ENCODE results near the gene MANBA. TPM values are rescaled to one million over a fixed set of nuclear protein-coding genes. Genes with fewer than 3 reads are reported as not detected.
A peak's percentile ranks its signal among the peaks of the same experiment; 100 is the strongest.

Gene MANBA
- total and polyA plus RNA-seq, 2 of the 4 experiments (the other 2 are of a cell fraction), result 11.5 to 17.2 TPM

- dilution Hi-C loops (cut with HindIII; ENCODE audit: low sequenced_read_pairs, unreplicated experiment), result no loop called here
- no peak overlapping the region for H3K23ac ChIP-seq (ENCODE audit: low read depth, low read length)
- H3K14ac ChIP-seq (replicated peaks; ENCODE audit: low read depth, low read length), result no peak overlapping the region
- no peak overlapping the region for H3K56ac ChIP-seq (ENCODE audit: extremely low read depth, insufficient read depth, low read length)
- 0 out of 2 replicates have a peak overlapping the region, but pooled peaks have one; percentile 14 for H2BK20ac ChIP-seq (ENCODE audit: low read depth, low read length)
- no peaks in the 10 kb centered on the region; a peak in 1 of 4 replicates for H3K79me1 ChIP-seq (ENCODE audit: low read depth in 1 of 2, low read length in 2 of 2)
- ChIA-PET CTCF (interaction anchor here (0.7 to 2.1 kb wide), 4 partner anchors 11 to 94 kb away, joined by 3 to 6 read pairs (median 3); no protein-coding TSS in a partner anchor), POLR2A (ENCODE audit: unreplicated experiment) (no interaction called here)
- no peak overlapping the region for H3K27ac ChIP-seq (ENCODE audit: insufficient read depth, low read length)
- no peak overlapping the region for H2BK120ac ChIP-seq (ENCODE audit: low read depth, low read length)
- no peak overlapping the region for H4K8ac ChIP-seq (ENCODE audit: low read depth in 2 of 2, low read length in 2 of 2)
- H3K4me1 ChIP-seq (ENCODE audit: control insufficient read depth, insufficient read depth, low read length), result peaks cover 6% of the 10 kb centered on the region; the same call in 1 of the 2 replicates
- ATAC-seq (ENCODE audit: low read depth) (no peak), DNase-seq (no peak)
- intact Hi-C loops (cut with micrococcal nuclease), result no loop called here
- no peak overlapping the region for H3K9ac ChIP-seq (ENCODE audit: low read depth, low read length)
- H4K91ac ChIP-seq (ENCODE audit: insufficient read depth, low read depth, low read length), result no peak overlapping the region
- H2AK9ac ChIP-seq (replicated peaks; ENCODE audit: low read depth, low read length, poor library complexity), result no peak overlapping the region
- H3K9me1 ChIP-seq (ENCODE audit: insufficient read depth, low read length), result no peaks in the 10 kb centered on the region
- no peak overlapping the region for H2AK5ac ChIP-seq (ENCODE audit: low read depth, low read length)
- H3K4me2 ChIP-seq (ENCODE audit: low read depth, low read length), result no peak overlapping the region
- H3K18ac ChIP-seq (ENCODE audit: low read depth, low read length), result no peak overlapping the region
- H4K5ac ChIP-seq (ENCODE audit: low read depth, low read length), result no peak overlapping the region
- WGBS, 2 experiments (ENCODE audit: extremely low coverage in 2 of 2, insufficient read length in 1 of 2), result 83% methylated on average over 1 of the region's 1 CpG; no CpG with 5 or more reads in 1 of the 2 experiments
- H3K4ac ChIP-seq (ENCODE audit: low read depth, low read length), result no peak overlapping the region
- H3K27me3 ChIP-seq (ENCODE audit: control insufficient read depth, insufficient read depth, low read length), result no peaks in the 10 kb centered on the region
- H2BK15ac ChIP-seq (ENCODE audit: low read depth, low read length), result no peak overlapping the region
- H4K20me1 ChIP-seq (ENCODE audit: insufficient read depth, low read length), result no peaks in the 10 kb centered on the region
- H3K9me3 ChIP-seq (ENCODE audit: control insufficient read depth, insufficient read depth, low read length), result no peaks in the 10 kb centered on the region
- no peak overlapping the region for H2BK5ac ChIP-seq (ENCODE audit: low read depth, low read length, poor library complexity, severe bottlenecking)
- no TSS peak for BruUV-seq (replicated peaks)
- no peak overlapping the region for H3K4me3 ChIP-seq (ENCODE audit: insufficient read depth, low read depth, low read length)
- in situ Hi-C loops (cut with MboI; ENCODE audit: low sequenced_read_pairs), result no loop called here
- peaks cover 11% of the 10 kb centered on the region for H3K36me3 ChIP-seq (ENCODE audit: control insufficient read depth, insufficient read depth, low read length)
- H2AFZ ChIP-seq (replicated peaks; ENCODE audit: low read length, poor library complexity), result no peak overlapping the region
- no peak for TF ChIP-seq USF2 (IDR thresholded peaks at IDR 0.05; ENCODE audit: low read depth, low read length)
- TF ChIP-seq MXI1 (IDR thresholded peaks at IDR 0.05; ENCODE audit: borderline replicate concordance, low read depth, low read length), result no peak
- no peak for TF ChIP-seq CHD1 (IDR thresholded peaks at IDR 0.05; ENCODE audit: low read depth, low read length)
- no peak for TF ChIP-seq BHLHE40 (IDR thresholded peaks at IDR 0.05; ENCODE audit: low read depth, low read length)
- TF ChIP-seq MAFK (IDR thresholded peaks at IDR 0.05; ENCODE audit: low read depth, low read length), result no peak
- no peak for TF ChIP-seq MAZ (IDR thresholded peaks at IDR 0.05; ENCODE audit: borderline replicate concordance, low read depth, low read length)
- TF ChIP-seq FOS (IDR thresholded peaks at IDR 0.05; ENCODE audit: low read depth, low read length), result no peak
- TF ChIP-seq RAD21 (IDR thresholded peaks at IDR 0.05; ENCODE audit: low read length), result no peak
- no peak for TF ChIP-seq CTCF (conservative IDR thresholded peaks at IDR 0.05; ENCODE audit: low read depth, low read length)
- no peak for TF ChIP-seq RFX5 (IDR thresholded peaks at IDR 0.05; ENCODE audit: low read depth, low read length)
- no peak for TF ChIP-seq ELK1 (IDR thresholded peaks at IDR 0.05; ENCODE audit: borderline replicate concordance, low read depth, low read length)
- TF ChIP-seq NFE2L2 (IDR thresholded peaks at IDR 0.05; ENCODE audit: low read depth, low read length), result no peak
- TF ChIP-seq CEBPB (IDR thresholded peaks at IDR 0.05; ENCODE audit: low read depth, low read length), result no peak
- no peak for TF ChIP-seq SMC3 (IDR thresholded peaks at IDR 0.05; ENCODE audit: low read depth, low read length)
- no peak for TF ChIP-seq POLR2A (IDR thresholded peaks at IDR 0.05; ENCODE audit: low read depth, low read length)
- TF ChIP-seq RCOR1 (IDR thresholded peaks at IDR 0.05; ENCODE audit: insufficient replicate concordance, low read length), result no peak
These were observed 45.7 kb downstream of the MANBA start for GRCh38 chr4:102715057-102715456.
